CD4-positive, alpha-beta T cell treated with Interleukin-15 for 1 hour (primary cell): Measurements from ENCODE around the gene C16orf89.
"Not testable (repeated sequence)": the region's sequence is repeated elsewhere in the genome, so short reads cannot be mapped to it uniquely, and the experiment has no call there.

Experiments used
- DNase-seq: peaks from one replicate; pipeline ENCODE4 v3.0.0-alpha.2; 2020

C16orf89 gene

DNA sequence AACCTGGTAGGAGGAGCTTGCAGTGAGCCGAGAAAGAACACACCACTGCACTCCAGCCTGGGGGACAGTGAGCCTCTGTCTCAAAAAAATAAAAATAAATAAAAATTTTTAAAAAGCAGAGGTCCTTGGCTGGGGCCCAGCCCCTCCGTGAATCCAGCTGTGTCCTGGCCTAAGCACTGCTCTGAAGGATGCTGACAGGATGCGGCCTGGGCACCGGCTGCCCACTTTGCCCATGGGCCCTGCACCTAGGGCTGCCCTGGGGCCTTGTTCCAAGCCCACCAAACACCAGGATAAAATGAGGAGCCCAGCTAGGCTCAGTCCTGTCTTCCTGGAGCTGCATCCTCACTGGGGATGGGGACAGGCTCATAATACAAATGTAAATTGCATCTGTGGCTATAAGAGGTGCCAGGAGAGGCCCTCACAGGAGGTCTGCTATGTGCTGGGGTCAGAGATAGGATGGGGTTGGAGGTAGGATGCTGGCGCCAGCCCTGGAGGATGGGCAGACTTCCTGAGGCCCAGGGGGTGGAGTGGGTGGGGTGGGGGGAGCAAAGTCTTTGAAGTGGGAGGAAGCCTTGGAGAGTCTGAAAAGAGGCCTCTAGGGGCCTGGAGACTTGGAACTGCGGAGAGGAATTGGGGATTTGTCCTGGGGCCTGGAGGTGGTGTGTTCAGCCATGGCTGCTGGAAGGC, 6.2 kb downstream of the C16orf89 start:
- no peak for DNase-seq

DNA sequence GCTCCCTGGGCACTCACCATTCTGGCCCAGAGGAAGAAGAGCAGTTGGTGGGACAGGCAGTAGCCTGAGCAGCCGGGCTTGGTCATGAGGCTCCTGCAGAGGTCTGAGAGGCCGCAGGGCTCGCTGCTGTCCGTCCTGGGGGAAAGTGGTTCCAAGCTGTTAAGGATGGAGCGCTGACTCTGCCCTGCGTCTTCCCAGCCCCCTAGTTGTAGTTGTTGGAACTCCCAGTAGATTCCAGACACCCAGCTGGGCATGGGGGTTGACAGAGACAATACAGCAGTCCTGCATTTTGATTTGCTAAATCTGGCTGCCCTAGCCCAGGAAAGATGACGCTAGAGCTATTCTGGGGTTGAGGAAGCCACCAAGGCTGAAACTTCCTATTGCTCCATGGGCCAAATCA, 7.3 kb downstream of the C16orf89 start:
- DNase-seq, result no peak

DNA sequence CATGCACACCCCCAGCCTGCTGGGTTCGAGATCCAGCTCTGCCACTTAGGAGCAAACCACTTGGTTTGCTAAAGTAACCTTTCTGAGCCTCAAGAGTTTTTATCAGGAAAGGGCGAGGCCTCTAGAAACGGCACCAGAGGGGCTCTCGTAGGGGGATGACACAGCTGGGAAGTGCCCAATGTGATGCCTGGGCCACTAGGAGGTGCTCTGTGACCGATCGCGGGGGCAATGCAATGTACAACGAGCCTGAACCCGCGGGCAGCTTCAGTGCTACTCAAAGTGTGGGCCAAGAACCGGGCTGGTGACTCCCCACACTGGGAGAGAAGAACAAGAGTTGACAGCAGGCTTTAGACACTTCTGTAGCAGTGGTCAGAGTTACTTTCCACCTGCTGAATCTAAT, 9.4 kb downstream of the C16orf89 start:
- peak; percentile 41 for DNase-seq

DNA sequence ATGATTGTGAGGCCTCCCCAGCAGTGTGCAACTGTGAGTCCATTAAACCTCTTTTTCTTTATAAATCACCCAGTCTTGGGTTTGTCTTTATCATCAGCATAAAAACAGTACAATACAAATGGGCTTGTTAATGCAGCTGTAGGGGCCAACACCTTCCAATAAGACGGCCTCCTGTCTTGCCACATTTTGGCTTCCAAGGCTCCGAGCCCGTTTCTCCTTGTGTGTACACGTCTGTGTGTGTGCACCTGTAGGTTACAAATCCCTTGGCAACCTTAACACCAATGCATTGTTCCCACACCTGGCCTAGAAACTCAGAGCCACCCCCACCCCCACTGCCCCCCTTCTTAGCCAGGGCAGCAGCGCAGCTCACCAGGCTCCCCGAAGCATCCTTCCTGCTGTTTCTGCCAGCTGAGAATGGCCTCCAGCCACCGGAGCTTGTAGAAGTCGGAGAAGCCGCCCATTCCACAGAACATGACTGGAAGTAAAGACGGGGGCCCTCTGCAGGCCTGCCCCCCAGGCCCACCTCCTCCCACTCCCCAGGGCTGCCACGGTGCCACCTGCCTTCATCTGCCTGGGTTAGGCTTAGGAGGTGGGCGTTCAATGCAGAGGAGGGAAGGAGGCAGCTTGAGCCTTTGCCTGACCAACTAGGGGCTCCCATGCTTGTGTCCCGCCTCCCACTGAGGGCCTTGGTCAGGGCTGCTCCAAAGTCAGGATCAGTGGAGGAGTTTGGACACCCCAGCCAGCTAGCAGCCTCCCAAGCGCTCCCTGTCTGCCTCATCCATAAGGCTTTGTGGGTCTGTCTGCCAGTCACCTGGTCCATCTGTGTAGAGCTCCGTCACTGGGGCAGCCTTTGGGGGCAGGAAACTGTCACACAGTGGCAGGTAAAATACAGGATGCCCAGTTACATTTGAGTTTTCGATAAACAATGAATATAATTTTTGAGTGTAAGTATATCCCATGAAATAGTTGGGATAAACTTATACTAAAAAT, 10.6 kb downstream of the C16orf89 start:
- no peak for DNase-seq

DNA sequence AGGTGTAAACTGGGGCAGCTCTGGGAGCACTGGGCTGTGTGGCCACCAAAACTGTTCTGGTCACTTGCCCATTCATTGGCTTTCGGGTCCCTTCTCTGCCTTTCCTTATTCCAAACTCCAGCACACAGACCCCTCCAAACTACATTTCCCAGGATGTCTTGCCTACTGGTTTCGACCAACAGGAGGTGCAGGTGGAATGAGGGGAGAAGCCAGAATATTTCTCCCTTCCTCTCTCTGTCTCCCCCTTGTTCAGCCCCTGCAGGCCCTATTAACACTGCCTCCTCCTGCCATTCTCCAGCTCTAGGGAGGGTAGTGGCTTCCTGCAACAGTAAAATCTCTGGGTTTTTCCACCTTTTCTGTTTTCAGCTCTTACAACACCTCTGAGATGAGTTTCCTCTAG, 18.8 kb downstream of the C16orf89 start:
- DNase-seq, result no peak

DNA sequence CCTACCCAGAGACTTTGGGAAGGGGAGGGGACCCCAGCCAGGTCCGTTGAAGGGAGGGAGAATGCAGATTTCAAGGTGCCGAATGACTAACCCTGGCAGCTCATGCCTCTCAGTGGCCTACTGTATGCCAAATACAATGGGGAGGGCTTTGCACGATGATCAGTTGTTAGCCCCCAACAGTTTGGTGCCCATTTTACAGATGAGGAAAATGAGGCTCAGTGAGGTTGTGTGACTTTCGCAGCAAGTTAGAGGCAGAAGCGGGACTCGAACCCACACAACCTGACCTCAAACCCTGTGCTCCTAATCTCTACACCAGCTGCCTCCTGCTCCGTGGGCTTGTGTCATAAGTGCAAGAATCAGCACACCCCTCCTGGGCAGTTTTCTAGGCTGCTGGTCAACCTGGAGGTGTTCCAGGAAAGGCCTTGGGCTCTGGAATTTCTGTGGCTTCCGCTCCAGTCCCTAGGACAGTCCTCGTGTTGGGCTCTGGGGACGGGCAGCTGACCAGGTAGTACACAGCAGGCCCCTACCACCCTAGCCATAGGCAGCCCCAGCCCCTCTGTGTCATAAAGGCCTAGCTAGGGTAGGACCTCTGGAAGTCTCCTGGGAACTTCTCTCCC, 20.1 kb downstream of the C16orf89 start:
- DNase-seq, result no peak

DNA sequence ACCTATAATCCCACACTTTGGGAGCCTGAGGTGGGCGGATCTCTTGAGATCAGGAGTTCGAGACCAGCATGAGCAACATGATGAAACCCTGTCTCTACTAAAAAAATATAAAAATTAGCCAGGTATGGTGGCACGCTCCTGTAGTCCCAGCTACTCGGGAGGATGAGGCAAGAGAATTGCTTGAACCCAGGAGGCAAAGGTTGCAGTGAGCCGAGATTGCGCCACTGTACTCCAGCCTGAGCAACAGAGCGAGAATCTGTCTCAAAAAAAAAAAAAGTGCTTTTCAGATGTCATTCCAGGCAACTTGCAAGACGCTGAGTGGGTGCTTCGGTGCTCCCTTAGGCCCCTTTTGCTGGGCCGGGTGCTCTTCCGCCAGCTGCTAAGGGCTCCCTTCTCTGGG, 21.2 kb downstream of the C16orf89 start:
- DNase-seq, result not testable (repeated sequence)

DNA sequence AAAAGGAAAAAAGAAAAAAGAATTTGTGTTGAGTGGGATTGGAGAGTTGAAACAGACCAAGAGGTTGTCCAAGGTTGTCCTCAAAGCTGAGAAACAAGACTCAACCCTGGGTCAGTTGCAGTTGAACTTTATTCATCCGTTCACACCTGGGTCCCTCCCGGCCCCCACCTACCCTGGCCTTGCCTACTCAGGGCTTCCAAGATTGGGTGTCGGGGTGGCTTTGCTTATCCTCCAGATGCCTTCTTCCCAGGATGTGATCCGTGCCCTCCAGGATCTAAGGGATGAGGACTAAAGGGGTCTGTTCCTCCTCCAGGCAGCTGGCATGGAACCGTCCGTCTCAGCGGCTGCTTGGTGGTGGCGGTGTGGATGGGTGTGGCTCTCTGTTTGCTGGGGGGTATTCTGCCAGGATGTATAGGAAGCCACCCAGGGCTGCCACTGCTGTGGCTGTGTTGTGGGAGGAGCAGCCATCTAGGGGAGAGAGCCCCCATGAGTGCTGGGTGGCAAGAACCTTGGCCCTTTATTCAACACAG, 21.7 kb downstream of the C16orf89 start:
- no peak for DNase-seq

DNA sequence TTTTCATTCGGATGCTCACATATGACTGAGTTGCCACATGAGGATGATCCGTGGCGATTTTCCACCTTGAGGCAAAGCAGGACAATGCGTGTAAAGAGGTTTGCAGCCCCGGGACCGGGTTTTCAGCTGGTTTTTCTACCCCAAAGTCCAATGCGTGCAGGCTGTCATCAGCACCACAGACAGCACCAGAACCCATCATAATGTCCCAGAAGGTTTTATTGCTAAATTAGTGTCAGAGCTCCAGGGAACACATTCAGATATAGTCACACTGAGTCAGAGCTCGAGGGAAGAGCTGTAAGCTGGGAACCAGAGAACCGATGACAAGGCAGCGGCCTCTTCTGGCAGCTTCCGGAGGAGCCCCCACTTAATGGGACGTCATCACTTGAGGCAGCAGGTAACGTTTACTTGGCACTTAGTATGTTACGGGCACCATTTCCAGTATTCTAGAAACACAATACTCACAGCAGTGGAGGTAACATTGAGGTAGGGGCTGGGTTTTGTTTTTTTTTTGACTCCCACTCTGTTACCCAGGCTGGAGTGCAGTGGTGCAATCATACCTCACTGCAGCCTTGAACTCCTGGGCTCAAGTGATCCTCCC, 23.1 kb downstream of the C16orf89 start:
- DNase-seq, result no peak

DNA sequence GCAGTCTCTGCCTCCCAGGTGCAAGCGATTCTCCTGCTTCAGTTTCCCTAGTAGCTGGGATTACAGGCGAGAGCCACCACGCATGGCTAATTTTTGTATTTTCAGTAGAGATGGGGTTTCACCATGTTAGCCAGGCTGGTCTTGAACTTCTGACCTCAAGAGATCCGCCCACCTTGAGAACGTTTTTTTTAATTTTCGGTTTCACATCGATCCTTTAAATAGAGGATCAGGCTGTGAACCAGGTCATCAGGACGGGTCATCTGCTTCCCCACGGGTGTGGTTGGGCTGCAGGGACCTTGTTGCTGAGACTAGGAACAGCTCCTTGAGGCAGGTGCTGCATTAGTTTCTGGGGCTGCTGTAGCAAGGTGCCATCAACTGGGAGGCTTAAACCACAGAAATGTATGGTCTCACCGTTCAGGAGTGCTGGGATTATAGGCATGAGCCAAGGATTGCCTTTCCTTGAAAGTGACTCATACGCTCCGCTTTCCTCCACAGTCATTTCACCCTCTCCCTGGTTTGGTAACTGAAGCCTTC, 24.1 kb downstream of the C16orf89 start:
- DNase-seq, result no peak

DNA sequence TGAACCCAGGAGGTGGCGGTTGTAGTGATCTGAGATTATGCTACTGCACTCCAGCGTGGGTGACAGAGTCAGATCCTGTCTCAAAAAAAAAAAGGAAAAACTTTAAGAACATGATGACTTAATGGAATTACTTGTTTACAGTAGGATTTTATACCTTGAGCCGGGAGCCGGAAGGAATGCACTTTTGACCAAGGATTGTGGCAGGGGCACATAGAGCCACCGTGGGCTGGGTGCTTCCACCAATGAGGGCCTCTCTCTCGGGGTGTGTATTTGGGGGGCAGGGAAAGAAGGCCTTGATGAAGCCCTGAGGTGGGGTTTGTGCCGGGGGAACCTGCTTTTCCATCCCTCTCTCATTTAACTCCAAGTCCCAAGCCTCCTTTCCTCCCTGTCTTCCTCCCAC, 25.3 kb downstream of the C16orf89 start:
- no peak for DNase-seq

DNA sequence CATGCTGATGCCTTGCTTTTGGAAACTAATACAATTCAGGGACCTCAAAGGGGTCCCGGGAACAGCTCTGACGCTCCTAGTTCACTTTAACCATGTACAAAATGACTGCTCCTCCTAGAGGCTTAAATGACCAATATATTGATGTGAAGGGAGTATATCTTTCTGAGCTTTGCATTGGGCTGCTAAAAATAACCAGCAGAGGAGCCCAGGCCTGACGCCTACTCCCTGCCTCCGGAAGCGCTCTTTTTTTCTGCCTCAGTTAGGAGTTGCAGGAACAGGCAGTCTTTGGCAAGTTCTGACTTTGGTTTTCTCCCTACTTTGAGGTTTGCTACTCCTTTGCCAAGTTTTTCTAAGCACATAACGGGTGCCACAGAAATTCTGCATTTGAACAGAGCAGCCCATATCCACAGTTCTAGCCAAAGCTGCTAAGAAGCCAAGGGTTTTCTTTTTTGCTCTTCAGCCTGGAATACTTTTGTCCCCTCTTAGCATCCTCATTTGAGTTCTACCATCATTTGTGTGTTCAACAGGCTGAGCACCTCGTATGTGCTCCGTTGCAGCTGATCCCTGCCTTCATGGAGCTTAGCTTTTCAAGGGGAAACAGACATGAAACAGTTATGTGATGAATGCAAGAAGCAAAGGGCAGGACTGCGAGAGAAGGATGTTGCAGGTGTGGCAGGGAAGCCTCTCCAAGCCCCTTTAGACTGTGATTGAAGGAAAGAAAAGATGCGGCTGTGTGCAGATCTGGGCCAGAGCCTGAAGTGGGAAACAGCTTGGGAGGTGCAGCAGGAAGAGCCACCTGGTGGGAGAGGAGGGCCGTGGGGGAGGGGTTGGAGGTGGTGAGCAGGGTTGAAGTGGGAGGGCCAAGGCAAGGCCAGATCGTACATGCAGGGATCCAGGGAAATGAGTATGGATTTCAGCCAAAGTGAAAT, 29.3 kb downstream of the C16orf89 start:
- no peak for DNase-seq

DNA sequence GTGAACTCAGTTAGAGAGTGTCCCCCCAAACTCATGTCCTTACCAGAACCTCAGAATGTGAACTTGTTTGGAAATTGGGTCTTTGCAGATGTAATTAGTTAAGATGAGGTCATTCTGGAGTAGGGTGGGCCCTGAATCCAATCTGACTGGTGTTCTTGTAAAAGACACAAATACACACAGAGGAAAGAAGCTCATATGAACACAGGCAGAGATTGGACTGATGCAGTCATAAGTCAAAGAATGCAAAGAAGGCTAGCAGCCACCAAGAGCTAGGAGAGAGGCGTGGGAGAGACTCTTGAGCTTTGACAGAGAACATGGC, 29.9 kb downstream of the C16orf89 start:
- DNase-seq, result no peak

DNA sequence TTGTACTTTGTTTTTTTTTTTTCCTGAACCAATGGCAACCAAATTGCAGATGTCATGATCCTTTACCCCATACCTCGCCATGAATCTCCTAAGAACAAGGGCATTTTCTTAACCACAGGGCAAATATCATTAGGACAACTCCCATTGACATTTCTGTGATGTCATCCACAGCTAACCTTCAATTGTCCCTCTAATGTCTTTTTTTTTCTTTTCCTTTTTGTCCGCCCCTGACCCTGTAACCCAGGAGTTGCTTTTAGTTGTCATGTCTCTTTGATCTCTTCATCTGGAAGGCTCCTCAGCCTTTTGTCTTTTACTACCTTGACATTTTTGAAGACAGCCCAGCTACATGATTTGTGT, 31.6 kb downstream of the C16orf89 start:
- DNase-seq, result no peak

DNA sequence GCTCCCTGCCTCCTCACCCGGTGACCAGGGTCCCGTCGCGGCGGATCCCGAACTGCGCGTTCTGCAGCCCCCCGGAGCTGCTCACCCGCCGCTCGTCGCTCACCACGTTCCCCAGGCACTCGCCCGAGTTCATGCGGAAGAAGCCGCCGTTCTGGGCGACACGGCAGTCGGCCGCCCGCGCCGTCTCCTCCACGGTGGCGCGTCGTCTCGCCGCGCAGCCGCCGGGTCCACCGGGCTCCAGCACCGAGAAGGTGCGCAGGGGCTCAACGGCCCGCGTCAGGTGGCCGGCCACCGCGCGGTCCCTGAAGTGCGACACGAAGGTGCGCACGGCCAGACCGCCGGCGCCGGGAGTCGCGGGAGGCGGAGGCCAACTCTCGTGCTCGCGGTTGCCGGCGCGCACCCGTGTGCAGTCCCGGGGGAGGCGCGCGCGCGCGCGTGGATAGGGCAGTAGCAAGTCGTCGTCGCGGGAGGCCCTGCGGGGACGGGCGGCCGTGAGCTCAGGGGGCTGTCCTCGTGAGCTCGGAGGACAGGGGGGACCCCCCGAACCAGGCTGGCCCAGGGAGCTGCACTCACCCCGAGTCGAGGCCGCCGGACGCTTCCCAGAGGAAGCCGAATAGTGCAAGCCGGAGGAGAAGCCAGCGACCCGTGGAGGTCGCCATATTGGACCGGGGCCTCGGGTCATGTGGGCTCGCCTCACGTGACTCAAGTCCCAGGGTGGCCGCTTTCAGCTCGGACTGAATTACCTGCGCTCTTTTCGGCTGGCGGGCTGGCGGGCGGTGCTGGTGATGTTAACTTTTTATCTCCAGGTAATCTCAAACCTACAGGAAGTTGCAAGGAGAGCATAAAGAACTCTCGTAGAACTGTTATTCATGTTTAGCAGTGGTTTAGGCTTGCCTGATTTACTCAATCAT, 32.2 kb downstream of the C16orf89 start, which contains the start of gene NAGPA:
Gene NAGPA (minus strand): TSS at position 680 of the 911 bp plus-strand sequence. CDS start 21 bp downstream, at position 659.
- DNase-seq, result peak; percentile 81

DNA sequence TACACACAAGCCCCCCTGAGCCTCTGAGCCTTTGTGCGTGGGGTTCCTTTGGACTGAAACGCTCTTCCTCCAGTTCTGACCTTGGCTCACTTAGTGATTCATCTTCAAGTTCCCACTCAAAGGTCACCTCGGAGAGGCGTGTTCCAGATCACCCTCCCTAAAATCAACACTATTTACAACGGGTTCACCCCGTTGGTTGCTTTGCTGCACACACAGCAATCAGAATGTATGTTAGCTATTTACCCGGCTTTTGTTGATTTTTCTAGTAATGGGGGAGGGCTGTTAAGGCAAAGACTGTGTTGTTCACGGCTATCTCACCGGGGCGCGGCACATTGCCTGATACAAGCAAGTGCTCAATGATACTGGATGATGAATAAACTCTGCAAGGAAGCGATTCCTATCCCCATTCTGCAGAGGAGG, 33.0 kb downstream of the C16orf89 start:
- DNase-seq, result no peak

DNA sequence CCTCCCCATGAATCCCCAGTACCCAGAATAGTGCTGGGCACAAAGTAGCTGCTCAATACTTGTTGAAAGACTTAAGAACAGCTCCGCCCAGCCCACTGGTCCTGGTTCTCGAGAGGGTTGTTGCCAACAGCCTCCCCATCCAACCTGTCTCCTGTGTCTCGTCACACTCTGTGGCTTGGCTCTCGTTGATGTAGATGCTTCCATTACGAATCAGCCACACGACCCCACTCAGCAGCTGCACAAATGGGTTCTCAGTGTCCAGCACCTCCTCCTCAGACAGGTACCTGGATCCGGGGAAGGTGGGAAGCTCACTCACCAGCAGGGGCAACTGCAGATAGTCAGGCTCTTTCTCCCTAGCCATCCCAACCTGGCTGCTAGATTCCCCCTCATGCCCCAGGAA, 34.2 kb downstream of the C16orf89 start:
- DNase-seq, result no peak

DNA sequence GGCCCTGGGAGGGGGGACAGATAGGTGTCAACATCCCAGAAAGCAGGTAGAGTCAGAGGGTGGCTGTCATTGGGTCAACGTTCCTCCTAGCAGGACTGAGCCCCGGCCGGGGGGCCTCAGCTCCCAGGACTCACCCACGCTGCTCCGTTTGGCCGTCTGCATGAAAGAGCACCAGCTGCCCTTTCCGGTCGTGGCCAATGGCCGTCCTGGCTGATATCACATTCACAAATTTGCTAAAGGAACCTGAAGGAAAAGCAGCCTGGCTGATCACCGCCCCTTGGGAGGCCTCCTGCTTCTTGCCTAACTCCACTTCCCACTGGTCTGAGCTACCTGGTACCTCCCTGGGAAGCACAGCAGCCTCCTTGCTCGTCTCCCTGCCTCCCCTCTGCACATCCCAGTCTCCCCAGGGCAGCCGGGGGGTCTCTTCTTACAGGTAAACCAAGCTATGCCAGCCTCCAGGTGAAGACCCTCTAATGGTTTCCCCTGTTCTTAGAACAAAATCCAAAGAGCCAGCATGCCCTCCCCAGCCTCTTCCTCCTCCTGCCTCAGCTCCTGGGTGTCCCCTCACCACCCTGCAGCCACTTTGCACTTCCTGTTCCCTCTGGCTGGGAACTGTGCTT, 35.4 kb downstream of the C16orf89 start:
- DNase-seq, result no peak

DNA sequence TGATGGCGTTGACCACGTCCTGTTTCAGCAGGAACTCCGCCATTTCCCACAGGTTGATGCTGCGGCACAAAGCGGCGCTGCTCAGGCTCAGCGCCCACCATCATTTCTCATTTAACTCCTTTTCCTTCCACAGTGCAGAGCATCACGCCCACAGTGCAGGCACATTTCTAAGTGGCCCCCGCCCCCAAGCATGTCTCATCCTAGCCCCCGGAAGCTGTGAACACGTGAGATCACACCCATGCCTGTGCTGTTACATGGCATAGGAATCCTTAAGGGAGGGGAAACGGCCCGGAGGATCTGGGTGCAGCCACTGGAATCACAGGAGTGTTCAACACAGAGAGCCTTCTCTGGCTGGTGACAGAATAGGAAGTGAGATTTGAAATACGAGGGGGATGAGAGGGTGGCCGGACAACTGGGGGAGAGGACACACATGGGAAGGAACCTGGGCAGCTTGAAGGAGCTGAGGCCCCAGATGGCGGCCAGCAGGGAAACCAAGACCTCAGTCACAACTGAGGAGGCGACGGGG, 36.7 kb downstream of the C16orf89 start:
- no peak for DNase-seq
